GM18909 (cell line): Measurements from ENCODE around the gene TPD52L1.

Experiments used
- ATAC-seq: cut with Tn5 transposase; IDR thresholded peaks from one replicate; pipeline ENCODE4 v1.9.1; 2021; ENCODE audit warnings: mild to moderate bottlenecking; ENCODE audit not compliant: unreplicated experiment, poor library complexity

Gene TPD52L1

GRCh38 chr6:125173341-125174095 is 19.9 kb downstream of the TPD52L1 start:
- ATAC-seq: no peak

GRCh38 chr6:125174626-125175025 is 21.1 kb downstream of the TPD52L1 start:
- ATAC-seq: no peak

GRCh38 chr6:125175466-125176048 is 22.0 kb downstream of the TPD52L1 start:
- no peak for ATAC-seq

- ATAC-seq: no peak
These were observed 28.9 kb downstream of the TPD52L1 start for GRCh38 chr6:125182237-125183008.

- ATAC-seq: no peak
These were observed 29.8 kb downstream of the TPD52L1 start for GRCh38 chr6:125183391-125183790.

GRCh38 chr6:125188037-125188436 is 34.5 kb downstream of the TPD52L1 start:
- ATAC-seq: no peak

GRCh38 chr6:125188594-125189203 is 35.1 kb downstream of the TPD52L1 start:
- no peak for ATAC-seq

GRCh38 chr6:125189494-125189893 is 35.9 kb downstream of the TPD52L1 start:
- no peak for ATAC-seq

- ATAC-seq: no peak
These were observed 37.1 kb downstream of the TPD52L1 start for GRCh38 chr6:125190667-125191066.

- ATAC-seq: peak; percentile 98
These were observed 38.5 kb downstream of the TPD52L1 start for GRCh38 chr6:125191916-125192609.

GRCh38 chr6:125192610-125192930 is 39.0 kb downstream of the TPD52L1 start:
- ATAC-seq: peak; percentile 21

- ATAC-seq: no peak
These were observed 39.6 kb downstream of the TPD52L1 start for GRCh38 chr6:125193208-125193607.

GRCh38 chr6:125194941-125195340 is 41.4 kb downstream of the TPD52L1 start:
- ATAC-seq: no peak

GRCh38 chr6:125195526-125195925 is 42.0 kb downstream of the TPD52L1 start:
- no peak for ATAC-seq

- ATAC-seq: no peak
These were observed 43.0 kb downstream of the TPD52L1 start for GRCh38 chr6:125196613-125197012.

- no peak for ATAC-seq
These were observed 44.3 kb downstream of the TPD52L1 start for GRCh38 chr6:125197795-125198269.

GRCh38 chr6:125198398-125198937 is 44.9 kb downstream of the TPD52L1 start:
- ATAC-seq: no peak

- no peak for ATAC-seq
These were observed 47.4 kb downstream of the TPD52L1 start for GRCh38 chr6:125200941-125201340.

GRCh38 chr6:125201961-125202729 is 48.6 kb downstream of the TPD52L1 start:
- ATAC-seq: no peak
